Thyroid gland (tissue), 4 donors: ENCODE data around the gene ZNF70.

Experiments used
- POLR2A ChIP-seq, 2 donors: fragments of 450-650 bp; IDR thresholded peaks; one replicate each; pipeline ENCODE4 v1.6.1; 2017; ENCODE audit warnings: antibody characterized with exemption in 2 of 2, mild to moderate bottlenecking in 2 of 2, moderate library complexity in 1 of 2
- TF ChIP-seq, protein P1 (sequence below), 6 experiments: fragments of 200-600 bp in 3 of 6; fragments of 450-650 bp in 3 of 6; sonication (generic) in 3 of 6; IDR thresholded peaks; one replicate each; pipeline ENCODE4 v1.5.1; 2016 to 2019; ENCODE audit warnings: antibody characterized with exemption in 6 of 6, mild to moderate bottlenecking in 2 of 6, inconsistent platforms in 1 of 6, moderate library complexity in 1 of 6

DNA sequence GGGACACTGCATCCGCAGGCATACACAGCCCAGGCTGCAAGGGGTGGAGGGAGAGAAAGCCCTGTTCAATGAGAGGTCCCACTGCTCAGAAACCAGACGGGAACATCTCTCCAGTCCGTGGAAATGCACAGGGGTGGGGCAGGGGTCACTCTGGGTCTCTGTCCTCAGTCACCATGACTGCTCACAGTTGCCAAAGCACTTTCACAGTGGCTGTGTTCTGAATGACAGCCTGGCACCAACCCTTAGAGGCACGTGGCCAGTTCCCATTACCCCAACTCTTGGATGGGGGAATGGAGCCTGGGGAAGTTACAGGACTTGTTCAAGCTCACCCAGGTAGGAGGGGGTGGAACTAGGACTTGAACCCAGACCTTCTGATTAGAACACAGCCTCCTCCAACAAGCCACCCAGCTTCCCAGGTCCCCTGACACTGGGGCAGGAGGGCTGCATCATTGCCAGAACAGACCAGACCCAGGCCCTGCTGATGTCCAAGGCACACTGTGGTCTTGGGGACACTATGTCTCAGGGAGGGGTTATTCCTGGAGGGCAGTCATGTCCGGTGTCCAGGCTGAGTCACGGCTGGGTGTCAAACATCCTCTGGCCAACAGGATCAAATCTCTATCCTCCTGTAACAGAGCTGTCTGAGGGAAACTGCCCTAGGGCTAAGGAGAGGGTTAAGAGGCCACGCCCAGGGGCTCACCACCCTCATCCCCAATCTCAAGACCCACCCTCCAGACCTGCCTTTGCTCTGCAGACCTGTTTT lies 8.2 kb downstream of the ZNF70 start:
- TF ChIP-seq POLR2A (IDR thresholded peaks at IDR 0.05), result no peak
- TF ChIP-seq, protein P1, sequence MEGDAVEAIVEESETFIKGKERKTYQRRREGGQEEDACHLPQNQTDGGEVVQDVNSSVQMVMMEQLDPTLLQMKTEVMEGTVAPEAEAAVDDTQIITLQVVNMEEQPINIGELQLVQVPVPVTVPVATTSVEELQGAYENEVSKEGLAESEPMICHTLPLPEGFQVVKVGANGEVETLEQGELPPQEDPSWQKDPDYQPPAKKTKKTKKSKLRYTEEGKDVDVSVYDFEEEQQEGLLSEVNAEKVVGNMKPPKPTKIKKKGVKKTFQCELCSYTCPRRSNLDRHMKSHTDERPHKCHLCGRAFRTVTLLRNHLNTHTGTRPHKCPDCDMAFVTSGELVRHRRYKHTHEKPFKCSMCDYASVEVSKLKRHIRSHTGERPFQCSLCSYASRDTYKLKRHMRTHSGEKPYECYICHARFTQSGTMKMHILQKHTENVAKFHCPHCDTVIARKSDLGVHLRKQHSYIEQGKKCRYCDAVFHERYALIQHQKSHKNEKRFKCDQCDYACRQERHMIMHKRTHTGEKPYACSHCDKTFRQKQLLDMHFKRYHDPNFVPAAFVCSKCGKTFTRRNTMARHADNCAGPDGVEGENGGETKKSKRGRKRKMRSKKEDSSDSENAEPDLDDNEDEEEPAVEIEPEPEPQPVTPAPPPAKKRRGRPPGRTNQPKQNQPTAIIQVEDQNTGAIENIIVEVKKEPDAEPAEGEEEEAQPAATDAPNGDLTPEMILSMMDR (IDR thresholded peaks at IDR 0.05), result no peak
